Cortex of kidney (tissue), 1 donor: Measurements from ENCODE around the gene COMT.
"Not testable (repeated sequence)": the region's sequence is repeated elsewhere in the genome, so short reads cannot be mapped to it uniquely, and the experiment has no call there.

Source experiments
- DNase-seq: peaks from one replicate; lab custom pipeline; 2025; lab: John Stamatoyannopoulos, UW

Gene COMT

DNA sequence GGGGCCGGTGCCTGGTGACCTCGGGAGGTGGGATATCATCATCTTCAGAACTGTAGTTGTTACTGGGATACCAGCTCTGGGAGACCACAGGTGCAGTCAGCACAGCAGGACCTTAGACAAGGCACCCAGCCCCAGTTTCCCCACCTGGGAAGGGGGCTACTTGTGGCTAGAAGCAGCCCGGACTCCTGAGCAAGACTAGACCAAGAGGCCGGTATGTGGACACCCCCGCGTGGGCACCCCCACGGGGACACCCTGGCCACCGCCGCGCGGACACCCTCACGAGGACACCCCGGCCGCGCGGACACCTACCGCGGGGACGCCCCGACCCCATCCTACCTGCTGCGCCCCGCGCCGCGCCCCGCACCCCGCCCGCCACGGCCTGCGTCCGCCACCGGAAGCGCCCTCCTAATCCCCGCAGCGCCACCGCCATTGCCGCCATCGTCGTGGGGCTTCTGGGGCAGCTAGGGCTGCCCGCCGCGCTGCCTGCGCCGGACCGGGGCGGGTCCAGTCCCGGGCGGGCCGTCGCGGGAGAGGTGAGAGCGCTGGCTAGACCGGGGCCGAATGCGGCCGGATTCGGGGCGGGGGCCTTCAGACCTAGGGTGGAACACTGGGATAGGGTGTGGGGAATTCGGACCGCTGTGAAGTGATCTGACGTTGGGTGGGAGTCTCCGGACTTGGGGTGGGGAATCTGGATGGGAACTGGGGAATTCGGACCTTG, at the start of gene COMT, which contains the start of gene TXNRD2:
Gene COMT, plus strand, starts transcription at position 408 of the 718 bp plus-strand sequence. CDS start 20,755 bp downstream, outside the sequence.
Gene TXNRD2, minus strand, starts transcription at position 454 of the 718 bp plus-strand sequence. Its CDS starts 15 bp downstream, at position 439.
- DNase-seq: no peak

GRCh38 chr22:19892257-19892879, 49.2 kb upstream of the COMT start:
- no peak for DNase-seq

DNA sequence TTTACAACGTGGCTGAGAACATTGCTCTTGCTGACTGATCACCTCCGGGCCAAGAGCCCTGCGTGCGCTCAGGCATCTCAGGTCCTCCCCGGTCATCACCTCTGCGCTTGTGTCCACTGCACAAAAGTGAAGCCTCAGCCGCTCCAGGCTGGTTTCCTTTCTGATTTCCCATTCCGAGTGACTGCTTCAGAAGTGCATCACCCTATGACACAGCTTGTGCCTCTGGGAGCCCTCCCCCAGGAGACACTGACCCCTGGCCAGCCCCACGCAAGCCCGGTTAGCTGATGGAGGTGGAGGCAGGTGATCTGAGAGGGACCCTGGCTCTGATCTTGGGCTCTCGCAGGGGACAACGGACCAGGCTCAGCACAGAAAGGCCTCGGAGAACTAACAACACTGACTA, 48.6 kb upstream of the COMT start:
- DNase-seq: no peak

DNA sequence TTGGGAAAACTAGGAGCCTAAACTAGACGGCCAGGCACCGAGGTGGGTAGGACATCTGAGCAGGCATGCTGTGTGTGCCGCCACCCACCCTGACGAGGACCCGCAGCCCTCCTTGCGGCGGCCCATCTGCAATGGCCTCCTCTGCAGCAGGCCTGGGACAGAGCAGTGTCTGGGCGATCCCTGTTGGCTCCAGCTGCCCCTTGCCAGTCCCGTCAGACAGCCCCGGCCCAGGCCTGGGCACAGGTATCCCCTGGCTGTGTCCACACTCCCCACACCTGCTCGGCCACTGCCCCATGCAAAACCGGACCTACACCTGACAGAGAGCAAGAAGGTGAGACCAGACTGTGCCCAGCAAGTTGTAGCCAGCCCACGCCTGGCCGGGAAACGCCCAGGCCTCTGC, 48.2 kb upstream of the COMT start:
- no peak for DNase-seq

GRCh38 chr22:19895160-19895849, 46.3 kb upstream of the COMT start:
- DNase-seq: no peak

DNA sequence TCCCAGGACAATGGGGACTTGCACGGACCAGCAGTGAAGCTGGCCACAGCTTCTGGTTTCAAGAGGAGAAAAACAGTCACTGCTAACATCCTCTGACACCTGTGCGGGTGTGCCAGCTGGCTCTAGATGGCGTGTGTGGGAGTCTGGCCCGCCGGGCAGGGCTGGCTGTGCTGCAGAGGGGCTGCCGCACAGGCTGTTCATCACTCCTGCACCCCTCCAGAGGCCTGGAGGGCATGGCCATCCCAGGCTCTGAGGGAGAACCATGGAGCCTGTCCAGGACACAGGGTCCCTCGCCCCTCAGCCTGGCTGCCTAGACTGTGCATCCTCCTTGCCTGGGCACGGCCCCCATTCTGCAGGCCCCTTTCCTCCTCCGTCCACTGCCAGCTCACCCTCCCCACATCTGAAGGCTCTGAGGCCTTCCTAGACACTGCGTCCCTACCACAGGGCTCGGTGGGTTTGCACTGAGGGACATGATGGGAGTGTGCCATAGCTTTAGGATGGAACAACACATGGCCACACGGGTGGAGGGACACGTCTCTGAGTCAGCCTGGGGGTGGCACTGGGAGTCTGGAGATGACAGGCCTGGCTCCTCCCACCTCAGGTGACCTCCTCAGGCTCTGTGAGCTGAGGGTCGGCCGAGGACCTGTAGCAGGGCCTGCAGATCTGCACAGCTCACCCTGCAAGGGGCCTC, 44.8 kb upstream of the COMT start:
- DNase-seq: no peak

GRCh38 chr22:19897726-19898125, 43.8 kb upstream of the COMT start:
- no peak for DNase-seq

DNA sequence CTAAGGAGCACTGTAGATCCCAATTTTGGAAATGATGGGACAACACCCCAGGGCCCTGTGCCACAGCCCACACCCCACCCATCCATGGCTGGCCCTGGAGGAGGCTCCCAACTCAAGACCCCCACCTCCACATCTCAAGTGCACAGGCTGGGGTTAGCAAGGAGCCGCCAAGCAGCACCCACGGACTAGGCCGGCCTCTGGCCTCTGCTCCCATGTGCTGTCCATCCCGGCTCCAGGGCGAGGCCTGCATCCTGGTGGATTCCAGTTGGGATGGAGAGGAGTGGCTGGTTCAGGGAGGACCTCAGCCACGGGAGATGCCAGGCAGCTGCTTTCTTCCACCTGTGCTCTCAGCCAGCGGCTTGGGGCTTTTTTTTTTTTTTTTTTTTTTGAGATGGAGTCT, 43.4 kb upstream of the COMT start:
- DNase-seq: no peak

- no peak for DNase-seq
These were observed 42.6 kb upstream of the COMT start for GRCh38 chr22:19898831-19899567.

GRCh38 chr22:19900707-19901436, 40.7 kb upstream of the COMT start:
- DNase-seq: no peak

GRCh38 chr22:19901577-19902244, 39.9 kb upstream of the COMT start:
- no peak for DNase-seq

GRCh38 chr22:19902245-19902715, 39.3 kb upstream of the COMT start:
- DNase-seq: no peak

- no peak for DNase-seq
These were observed 38.5 kb upstream of the COMT start for GRCh38 chr22:19903031-19903430.

DNA sequence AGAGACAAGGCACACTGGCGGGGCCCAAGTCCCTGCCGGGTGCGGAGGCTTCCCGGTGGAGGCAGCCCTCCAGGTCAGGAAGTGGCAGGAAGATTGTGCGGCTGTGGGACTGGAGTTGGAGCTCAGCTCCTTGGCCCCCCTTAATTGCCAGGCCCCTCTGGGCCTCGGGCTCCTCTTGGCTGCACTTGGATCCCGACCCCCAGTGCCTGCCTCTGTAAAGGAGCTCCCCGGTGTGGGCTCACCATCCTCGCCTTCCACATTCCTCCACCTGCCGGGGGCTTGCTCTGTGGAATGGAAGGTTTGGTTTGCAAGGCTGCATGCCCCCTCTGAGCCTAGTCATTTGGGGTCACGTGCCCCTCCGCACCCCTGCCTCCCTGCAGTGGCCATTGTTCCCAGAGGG, 38.1 kb upstream of the COMT start:
- DNase-seq: no peak

- no peak for DNase-seq
These were observed 37.3 kb upstream of the COMT start for GRCh38 chr22:19904174-19904856.

DNA sequence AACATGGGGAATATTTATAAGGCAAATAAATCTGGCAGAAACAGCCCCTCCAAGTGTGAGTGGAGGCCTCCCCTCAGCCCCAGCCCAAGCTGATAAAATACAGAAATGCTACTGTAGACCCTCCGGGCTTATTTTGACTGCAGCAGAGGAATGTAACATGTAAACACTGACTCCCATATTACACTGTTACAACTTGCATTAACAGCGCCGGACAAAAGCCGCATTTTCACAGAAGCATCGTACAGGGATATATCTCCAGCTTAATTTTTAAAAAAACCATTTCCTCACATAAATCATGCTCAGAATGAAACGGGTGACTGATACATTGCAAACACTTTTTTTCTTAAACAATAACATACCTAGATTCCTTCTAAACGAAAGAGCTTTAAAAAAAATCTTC, 36.6 kb upstream of the COMT start:
- DNase-seq: no peak

GRCh38 chr22:19905347-19906276, 36.0 kb upstream of the COMT start:
- no peak for DNase-seq

DNA sequence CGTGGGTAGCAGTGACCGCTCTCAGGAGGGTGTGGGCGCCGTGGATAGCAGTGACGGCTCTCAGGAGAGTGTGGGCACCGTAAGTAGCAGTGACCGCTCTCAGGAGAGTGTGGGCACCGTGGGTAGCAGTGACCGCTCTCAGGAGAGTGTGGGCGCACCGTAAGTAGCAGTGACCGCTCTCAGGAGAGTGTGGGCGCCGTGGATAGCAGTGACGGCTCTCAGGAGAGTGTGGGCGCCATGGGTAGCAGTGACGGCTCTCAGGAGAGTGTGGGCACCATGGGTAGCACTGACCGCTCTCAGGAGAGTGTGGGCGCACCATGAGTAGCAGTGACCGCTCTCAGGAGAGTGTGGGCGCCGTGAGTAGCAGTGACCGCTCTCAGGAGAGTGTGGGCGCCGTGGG, 34.7 kb upstream of the COMT start:
- not testable (repeated sequence) for DNase-seq

DNA sequence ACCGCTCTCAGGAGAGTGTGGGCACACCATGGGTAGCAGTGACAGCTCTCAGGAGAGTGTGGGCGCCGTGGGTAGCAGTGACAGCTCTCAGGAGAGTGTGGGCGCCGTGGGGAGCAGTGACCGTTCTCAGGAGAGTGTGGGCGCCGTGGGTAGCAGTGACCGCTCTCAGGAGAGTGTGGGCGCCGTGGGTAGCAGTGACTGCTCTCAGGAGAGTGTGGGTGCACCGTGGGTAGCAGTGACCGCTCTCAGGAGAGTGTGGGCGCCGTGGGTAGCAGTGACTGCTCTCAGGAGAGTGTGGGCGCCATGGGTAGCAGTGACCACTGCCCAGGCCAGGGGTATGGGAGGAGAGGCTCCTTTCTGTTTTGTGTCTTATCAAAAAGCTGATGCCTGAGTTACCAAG, 33.7 kb upstream of the COMT start:
- not testable (repeated sequence) for DNase-seq
